ENCODE data around the gene RASSF1.

Gene RASSF1

DNA sequence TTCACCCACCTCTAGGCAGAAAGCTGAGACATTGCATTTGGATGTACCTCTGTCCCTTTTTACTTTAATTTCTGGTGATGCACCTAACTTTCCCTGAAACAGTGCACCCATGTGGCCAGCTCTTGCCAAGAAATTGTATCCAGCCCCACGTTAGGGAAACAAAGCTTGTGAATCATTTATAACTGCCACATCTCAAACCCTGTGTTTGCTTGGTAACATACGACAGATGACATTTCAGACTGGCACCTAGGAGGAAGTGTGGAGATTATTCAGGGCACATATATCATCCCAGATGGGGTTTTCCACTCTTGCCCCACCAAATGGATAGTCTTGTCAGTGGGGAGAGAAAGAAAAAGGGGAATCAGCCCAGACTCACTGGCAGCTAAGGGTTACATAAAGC lies 12.1 kb upstream of the RASSF1 start:
- H3K4me3 ChIP-seq (replicated peaks; ENCODE audit: low read depth, low read length), result no peak overlapping the region
- DNase-seq (ENCODE audit: extremely low read depth, low read depth), result no peak
- TF ChIP-seq, protein P1, sequence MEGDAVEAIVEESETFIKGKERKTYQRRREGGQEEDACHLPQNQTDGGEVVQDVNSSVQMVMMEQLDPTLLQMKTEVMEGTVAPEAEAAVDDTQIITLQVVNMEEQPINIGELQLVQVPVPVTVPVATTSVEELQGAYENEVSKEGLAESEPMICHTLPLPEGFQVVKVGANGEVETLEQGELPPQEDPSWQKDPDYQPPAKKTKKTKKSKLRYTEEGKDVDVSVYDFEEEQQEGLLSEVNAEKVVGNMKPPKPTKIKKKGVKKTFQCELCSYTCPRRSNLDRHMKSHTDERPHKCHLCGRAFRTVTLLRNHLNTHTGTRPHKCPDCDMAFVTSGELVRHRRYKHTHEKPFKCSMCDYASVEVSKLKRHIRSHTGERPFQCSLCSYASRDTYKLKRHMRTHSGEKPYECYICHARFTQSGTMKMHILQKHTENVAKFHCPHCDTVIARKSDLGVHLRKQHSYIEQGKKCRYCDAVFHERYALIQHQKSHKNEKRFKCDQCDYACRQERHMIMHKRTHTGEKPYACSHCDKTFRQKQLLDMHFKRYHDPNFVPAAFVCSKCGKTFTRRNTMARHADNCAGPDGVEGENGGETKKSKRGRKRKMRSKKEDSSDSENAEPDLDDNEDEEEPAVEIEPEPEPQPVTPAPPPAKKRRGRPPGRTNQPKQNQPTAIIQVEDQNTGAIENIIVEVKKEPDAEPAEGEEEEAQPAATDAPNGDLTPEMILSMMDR (IDR thresholded peaks at IDR 0.05; ENCODE audit: low read depth, low read length, missing control alignments), result peak; percentile 20

DNA sequence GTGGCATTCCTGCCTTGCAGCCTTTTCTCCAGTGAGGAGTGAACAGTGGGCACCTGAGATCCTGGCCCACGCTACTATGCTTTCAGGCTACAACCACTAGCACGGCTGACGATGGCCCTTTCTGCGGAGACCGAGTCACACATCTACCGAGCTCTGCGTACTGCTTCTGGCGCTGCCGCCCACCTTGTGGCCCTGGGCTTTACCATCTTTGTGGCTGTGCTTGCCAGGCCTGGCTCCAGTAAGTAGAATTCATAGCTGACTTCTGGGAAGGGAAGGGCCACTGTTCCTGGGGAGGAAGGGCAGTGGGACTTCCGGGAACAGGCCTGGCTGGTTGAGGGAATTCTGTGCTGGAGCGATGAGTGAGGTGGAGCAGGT lies 10.7 kb upstream of the RASSF1 start:
- H3K4me3 ChIP-seq (replicated peaks; ENCODE audit: low read depth, low read length), result peak overlapping the region; percentile 75
- DNase-seq (ENCODE audit: extremely low read depth, low read depth), result no peak
- TF ChIP-seq, protein P1 (IDR thresholded peaks at IDR 0.05; ENCODE audit: low read depth, low read length, missing control alignments), result no peak

DNA sequence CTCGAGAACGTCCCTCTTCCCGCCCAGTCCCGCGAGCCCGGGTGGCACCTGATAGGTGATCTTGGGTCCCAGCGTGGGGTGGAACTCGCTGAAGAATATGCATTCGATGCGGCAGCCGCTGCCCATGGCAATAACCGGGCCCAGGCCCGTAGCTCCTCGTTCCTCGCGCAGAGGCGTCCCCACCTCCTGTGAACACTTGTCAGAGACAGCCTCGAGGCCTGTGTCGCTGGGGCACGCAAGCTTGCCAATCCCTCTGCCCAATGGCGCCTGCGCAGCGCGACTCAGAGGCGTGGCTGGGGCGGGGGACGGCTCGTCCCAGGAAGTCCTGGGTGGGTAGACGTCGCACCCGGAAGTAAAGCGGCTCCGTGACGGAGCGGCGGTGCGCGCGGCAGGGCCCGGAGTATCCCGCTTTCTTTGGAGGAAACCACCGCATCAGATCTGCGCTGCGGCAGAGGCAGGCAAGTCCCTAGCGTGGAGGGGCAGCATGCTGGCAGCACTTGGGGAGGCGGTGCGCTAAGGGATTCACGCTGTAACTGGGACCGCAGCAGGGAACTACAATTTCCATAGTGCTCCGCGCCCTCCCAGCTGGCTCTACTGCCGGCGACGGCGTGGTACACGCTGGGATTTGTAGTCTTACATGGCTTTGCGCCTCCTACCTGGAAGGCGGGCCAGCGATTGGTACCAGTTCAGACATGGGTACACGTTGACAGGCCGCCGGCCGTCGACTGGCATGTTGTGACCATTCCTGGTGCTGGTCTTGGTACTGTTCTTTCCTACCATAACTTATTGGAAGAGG lies 10.1 kb upstream of the RASSF1 start, which contains the start of the genes CYB561D2 and NPRL2:
CYB561D2 (plus strand) TSS at position 336 of the 796 bp plus-strand sequence. CDS start 572 bp downstream, outside the sequence.
NPRL2 (minus strand) TSS at position 249 of the 796 bp plus-strand sequence; CDS start at position 126, 123 bp downstream.
- DNase-seq (ENCODE audit: extremely low read depth, low read depth), result no peak
- H3K4me3 ChIP-seq (replicated peaks; ENCODE audit: low read depth, low read length), result peak within 1 kb of the TSS; percentile 75
- TF ChIP-seq, protein P1 (IDR thresholded peaks at IDR 0.05; ENCODE audit: low read depth, low read length, missing control alignments), result no peak

DNA sequence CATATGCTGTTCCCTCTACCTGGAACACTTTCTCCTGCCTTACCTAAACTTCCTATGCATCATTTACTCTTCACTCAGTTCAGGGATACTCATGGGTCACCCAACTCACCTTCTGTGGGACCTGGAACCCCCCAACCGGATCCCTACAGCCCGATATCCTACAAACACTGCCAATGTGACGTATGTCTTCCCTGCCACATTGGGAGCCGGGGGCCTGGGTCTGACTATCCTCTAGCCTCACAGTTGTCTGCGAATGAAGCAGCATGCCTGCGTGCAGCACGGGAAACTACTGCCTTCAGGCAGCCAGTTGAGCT lies 9.5 kb upstream of the RASSF1 start:
- no peak for DNase-seq (ENCODE audit: extremely low read depth, low read depth)
- TF ChIP-seq, protein P1 (IDR thresholded peaks at IDR 0.05; ENCODE audit: low read depth, low read length, missing control alignments), result no peak
- H3K4me3 ChIP-seq (replicated peaks; ENCODE audit: low read depth, low read length), result peak overlapping the region; percentile 75

DNA sequence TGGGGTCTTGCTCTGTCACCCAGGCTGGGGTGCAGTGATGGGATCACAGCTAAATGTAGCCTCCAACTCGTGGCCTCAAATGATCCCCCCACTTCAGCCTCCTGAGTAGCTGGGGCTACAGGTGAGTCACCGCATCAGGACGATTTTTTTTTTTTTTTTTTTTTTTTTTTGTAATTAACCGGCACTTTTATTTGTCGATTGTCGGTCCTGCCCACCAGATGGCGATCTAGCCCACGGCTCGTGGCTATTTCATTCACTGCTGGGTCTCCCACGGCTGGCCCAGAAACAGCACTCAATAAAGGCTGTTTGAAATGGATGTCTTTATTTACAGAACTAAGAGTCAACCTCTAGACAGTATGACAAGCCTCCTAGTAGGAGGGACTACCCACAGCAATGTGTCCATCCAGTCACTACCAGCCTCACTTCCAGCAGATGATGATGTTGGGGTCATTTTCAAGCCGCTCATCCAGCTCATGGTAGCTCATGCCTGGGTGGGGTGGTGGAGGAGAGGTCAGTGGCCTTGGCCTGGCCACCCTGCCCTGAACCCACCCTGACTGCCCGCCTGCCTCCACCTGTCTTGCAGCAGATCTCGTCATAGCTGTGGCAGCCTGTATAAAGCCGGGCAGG lies 6.7 kb upstream of the RASSF1 start:
- TF ChIP-seq, protein P1 (IDR thresholded peaks at IDR 0.05; ENCODE audit: low read depth, low read length, missing control alignments), result peak; percentile 62
- no peak overlapping the region for H3K4me3 ChIP-seq (replicated peaks; ENCODE audit: low read depth, low read length)
- DNase-seq (ENCODE audit: extremely low read depth, low read depth), result no peak

DNA sequence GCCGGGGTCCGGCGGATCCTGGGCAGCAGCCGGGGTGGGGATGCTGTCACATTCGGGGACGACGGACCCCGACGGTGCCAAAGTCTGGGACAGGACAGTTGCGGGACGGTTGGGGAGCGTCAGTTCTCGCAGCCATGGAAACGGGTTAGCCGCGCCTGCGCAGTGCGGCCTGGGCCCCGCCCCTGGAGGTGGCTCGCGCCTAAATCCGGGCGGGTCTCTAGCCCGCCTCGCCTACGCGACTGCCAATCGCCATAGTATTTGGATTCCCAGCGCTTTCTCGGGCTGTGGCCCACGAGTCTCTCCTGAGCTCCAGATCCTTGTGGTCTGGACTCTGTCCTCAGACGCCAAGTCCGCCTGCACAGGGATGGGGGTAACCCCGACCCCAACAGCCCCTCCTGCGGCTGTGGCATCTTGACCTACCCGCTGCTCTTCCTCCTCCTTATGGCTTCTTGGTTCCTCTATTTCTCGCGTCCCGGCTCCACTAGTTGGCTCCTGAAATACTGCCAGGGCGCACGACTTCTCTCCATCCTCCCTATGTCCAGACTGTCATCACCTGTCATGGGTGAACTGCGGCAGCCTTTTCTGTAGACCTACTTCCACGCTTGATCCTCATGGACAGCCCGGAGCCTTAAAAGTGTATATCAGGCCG lies 5.1 kb upstream of the RASSF1 start, which contains the start of gene ZMYND10:
ZMYND10 (minus strand) TSS at position 147 of the 649 bp plus-strand sequence. CDS start 153 bp downstream, outside the sequence.
- peak within 1 kb of the TSS; percentile 40 for H3K4me3 ChIP-seq (replicated peaks; ENCODE audit: low read depth, low read length)
- DNase-seq (ENCODE audit: extremely low read depth, low read depth), result no peak
- TF ChIP-seq, protein P1 (IDR thresholded peaks at IDR 0.05; ENCODE audit: low read depth, low read length, missing control alignments), result no peak
